ENCODE data around the gene NT5DC4.

Gene NT5DC4

DNA sequence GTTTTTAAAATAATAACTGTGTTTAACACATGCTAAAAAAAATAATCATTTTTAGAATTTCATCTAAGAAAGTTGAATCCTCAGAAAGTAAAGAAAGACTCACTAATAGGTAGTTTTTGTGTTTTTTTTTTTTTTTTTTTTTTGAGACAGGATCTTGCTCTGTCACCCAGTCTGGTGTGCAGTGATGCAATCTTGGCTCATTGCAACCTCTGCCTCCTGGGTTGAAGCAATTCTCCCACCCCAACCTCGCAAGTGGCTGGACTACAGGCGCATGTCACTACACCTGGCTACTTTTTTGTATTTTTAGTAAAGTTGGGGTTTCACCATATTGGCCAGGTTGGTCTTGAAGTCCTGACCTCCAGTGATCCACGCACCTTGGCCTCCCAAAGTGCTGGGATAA lies 36.4 kb downstream of the NT5DC4 start:
- peak; percentile 39 for DNase-seq

DNA sequence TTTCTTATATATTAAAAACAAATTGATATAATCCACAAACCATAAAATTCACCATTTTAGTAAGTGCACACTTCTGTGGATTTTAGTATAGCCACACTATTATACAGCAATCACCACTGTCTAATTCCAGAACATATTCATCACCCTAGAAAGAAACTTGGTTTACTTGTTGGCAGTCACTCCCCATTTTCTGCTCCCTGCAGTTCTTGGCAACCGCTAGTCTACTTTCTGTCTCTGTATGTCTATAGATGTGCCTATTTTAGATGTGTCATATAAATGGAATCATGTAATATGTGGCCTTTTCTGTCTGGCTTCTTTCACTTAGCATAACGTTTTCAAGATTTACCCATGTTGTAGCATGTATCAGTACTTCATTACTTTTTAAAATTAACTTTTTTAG lies 37.9 kb downstream of the NT5DC4 start:
- DNase-seq = no peak

DNA sequence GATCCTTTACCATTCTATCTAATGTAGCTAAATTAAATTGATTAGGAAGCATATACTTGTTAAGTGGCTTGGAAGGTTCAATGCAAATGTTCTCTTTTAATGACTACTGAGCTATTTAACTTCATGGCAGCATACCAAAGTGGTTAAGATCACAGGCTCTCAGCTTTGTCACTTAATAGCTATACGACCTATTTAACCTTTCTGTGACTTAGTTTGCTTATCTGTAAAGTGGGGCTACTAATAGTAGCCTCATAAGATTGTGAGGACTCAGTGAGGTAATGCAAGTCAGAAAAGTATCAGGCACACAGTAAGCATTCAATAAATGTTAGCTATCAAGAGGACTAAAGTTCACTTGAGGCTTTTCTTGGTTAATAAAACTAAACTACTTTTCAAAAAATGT lies 39.3 kb downstream of the NT5DC4 start:
- no peak for DNase-seq

DNA sequence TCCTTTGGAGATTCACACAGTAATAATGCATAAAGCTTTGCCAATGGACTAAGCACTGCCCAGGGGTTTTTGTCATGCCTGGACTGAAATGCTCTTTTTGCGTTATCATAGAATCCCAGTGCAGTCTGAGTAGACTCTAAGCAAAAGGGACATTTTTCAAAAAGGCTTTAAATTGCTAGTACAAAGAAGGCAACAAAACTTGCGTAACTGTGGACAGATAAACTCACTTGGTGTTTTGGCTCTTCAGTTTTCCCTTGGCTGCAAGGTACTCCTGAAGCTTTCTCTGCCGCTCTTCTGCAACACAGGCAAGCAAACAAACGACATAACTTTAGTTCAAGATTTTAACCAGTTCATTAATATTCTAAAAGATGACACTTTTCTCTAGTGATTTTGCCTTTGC lies 41.5 kb downstream of the NT5DC4 start:
- no peak for DNase-seq

DNA sequence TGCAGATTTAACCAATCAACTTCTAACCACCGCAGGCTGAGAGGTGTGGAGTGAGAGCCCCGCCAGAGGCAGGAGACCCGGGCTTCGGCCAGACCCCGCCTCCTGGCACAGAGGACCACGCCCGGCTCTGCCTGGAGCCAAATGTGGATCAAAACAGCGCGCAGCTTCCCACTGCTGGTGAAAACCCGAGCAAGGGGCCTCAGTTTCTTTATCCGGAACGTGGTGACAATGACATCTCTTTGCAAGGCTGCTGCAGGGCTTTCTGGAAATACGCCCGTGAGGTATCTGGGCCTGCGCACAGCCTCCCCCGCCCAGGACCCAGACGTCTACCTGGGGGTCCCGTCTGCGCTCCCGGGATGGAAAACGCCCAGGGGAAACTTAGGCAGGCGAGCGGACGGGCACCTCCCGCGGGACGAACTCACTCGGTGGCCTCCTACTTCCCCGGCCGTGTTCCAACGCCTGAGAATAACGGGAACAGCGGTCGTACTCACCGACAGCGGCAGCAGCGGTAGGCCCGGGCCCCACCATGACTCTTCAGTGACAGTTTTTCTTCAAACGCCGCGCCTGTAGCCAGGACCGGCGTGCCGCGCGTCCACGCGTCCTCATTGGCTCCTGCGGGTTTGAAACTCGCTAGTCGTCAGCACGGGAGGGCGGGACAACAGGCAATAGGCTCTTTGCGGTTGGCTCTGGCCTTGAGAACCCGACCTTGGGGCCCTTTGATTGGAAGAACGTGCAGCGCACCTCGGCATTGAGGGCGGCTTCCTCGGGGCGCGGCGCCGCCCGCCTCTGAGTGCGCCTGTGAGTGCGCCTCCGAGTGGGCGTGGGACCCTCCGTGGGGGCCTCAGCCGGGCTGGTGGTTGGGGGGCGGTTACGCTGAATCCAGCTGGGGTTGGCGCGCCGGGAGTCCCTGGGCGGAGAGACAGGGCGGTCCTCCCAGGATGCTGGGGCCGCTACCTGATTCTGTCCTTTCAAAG lies 43.5 kb downstream of the NT5DC4 start, which contains the start of gene CKAP2L:
Gene CKAP2L, minus strand, starts transcription at position 539 of the 974 bp plus-strand sequence. Its CDS starts 11 bp downstream, at position 528.
- DNase-seq = peak; percentile 95

DNA sequence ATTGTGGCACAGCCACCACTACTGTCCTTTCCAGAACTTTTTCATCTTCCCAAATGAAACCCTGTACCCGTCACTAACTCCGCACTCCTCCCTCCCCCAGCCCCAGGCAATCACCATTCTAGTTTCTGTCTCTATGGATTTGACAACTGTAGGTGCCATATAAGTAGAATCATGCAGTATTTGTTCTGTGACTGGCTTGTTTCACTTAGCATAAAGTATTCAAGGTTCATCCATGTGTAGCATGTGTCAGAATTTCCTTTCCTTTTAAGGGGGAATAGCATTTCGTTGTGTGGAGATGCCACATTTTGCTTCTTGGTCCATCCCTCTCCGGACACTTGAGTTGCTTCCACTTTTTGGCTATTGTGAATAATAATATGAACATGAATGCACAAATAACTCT lies 44.4 kb downstream of the NT5DC4 start:
- DNase-seq = no peak

DNA sequence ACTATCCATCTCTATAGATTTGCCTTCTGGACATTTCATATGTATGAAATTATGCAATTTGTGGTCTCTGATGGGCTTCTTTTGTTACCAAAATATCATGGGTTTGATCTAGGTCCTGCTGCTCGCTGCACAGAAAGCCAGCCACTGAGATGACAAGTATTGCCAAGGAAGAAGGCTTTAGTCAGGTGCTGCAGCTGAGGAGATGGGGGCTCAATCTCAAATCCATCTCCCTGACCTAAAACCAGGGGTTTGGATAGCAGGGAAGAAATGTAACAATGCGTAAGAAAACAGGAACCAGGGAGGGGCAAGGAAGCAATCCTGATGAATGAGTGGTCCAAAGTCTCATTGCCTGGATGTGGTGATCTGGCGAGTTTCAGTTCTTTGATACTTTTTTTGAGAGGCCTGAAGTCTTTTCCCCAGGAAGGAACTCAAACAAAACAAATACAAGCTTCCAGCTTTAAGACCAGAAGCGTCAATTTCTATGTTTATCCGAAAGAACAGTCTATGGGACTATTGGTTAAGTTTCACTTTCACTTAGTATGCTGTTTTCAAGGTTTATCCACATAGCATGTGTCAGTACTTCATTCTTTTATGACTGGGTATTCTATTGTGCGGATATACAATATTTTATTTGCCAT lies 47.0 kb downstream of the NT5DC4 start:
- DNase-seq = no peak

DNA sequence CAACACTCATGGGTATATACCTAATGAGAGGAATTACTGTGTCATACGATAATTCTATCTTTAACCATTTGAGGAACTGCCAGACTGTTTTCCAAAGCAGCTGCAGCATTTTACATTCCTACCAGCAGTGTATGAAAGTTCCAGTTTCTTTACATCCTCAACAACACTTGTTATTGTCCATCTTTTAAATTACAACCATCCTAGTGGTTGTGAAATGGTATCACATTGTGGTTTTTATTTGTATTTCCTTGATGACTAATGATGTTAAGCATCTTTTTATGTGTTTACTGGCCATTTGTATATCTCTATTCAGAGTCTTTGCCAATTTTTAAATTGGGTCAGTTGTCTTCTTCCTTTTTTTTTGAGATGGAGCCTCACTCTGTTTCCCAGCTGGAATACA lies 47.6 kb downstream of the NT5DC4 start:
- DNase-seq = no peak

DNA sequence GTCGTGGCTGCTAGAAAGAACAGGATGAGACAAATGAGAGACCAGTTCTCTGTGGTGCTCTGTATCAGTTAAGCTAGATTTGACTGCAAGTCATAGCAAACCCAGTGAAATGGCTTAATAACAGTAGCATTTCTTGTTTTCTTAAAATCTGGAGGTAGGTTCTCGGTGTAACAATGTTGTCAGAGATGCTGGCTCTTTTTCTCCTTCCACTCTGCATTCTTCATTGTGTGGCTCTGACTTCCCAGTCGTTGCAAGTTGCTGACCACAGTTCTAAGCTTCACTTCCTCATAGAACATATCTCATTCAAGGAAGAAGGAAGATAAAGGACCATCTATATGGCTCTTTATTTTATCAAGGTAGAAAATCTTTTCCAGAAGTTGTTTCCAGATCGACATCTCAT lies 51.5 kb downstream of the NT5DC4 start:
- DNase-seq = no peak

DNA sequence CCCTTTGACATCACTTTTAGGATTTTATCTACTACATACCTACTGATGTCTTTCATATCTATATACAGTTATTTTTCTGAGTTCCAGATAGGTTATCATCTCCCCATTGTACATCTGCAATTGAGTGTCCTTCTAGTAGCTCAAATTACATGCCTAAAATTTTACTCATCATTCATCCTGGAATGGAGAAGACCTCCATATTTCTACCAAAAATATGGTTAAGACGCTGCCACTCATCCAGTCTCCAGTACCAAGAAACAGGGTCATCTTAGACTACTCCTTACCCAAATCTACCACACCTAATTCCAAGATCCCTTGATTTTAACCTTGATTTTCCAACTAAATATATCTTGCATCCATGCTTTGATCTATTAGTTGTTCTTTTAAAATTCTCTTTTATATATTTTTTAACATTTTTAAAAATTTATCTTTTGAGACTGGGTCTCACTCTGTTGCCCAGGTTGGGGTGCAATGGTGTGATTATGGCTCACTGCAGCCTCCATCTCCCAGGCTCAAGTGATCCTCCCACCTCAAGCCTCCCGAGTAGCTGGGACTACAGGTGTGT lies 52.2 kb downstream of the NT5DC4 start:
- DNase-seq = no peak

DNA sequence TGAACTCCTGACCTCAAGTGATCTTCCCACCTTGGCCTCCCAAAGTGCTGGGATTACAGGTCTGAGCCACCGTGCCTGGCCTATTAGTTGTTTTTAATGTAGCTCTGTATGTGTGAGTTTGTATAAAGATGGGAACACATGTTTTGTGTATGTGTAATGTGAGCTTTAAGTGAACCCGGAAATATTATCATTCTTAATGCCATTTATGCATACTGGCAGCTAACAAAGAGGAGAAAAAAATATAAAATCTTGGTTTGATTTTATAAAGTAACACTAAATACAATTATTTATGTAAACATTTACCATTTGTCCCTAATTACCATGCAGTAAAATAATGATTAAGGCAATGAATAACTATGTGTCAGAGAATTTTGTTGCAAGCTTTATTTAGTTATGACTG lies 52.7 kb downstream of the NT5DC4 start:
- DNase-seq = no peak

DNA sequence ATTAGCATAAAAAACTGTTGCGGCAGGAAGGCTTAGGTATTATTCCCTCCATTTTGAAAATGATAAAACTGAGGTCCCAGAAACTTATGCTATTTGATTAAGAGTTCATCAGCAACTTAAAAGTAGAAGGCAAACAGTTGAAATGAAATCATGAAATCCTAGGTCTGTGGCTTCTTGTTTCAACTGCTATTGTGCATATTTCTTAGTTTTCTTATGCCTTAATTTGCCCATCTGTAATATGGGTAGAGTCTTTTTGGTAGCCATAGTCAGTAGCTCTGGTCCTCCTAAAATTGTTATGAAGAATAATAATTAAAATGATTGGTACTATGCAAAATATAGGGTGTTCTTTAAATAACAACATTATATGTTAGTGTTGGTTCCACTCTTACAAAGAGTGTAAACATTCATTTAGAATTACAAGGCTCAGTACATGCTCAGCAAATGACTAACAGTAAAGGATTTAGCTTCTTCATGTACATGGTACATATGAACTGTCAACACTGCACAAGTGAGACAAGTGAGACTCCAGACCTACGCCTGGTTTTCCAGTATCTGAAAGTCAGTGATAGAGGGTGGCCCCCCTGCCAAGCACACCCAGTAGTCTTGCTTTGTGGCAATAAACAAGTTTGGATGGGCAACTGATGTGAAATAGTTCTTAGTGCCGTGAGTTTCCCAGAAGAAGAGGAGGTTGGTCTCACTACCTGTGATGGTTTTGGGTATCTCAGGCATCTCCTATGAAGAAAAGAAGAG lies 53.9 kb downstream of the NT5DC4 start:
- no peak for DNase-seq

DNA sequence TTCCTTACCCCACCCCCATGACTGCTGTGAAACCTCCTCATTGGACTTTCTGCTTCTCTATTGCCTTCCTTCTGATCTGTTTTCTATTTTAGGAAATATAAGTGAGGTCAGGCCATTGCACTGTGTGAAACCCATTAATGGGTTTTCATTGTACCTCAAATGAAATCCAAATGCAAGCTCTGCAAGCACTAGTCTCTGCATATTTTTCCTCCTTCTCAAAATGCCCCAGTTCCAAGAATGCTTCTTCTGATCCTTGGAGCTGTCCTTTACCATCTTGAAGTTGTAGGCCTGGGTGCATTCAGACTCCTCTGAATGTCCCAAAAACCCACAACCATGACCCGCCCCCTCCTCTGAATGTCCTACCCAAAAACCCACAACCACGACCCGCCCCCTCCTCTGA lies 55.3 kb downstream of the NT5DC4 start:
- no peak for DNase-seq

DNA sequence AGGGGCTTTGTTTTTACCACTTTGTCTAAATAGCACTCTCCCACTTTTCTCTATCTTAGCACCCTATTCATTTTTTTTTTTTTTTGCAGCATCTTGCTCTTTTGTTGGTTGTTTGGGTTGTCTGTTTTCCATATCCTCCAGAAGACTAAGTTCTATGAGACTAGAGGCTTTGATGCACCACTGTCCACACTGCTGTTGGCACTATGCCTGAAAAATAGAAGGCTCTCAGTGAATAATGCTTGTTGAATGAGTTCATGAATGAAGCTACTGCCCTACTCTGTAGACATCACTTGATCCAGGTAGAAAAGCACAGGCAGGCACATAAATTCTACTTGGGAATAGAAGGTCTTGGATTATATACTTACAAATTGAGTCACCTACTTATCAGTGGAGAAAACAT lies 56.2 kb downstream of the NT5DC4 start:
- DNase-seq = no peak

DNA sequence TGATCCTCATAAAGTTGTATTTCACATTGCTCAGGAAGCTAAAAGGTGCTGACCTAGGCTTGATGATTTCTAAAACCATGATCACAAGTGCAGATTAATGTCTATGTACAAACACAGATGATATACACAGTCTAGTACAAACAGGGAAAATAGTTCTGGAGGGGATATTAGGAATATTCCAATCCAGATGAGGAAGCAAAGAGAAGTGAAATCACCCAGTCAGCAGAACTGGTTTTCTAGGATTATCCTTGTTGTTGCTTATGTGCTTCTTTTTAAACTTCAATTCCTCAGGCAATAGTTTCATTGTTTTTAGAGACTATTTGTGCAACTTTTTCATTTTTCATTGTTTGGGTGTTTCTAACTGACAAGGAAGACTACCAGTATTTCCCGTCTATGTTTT lies 58.8 kb downstream of the NT5DC4 start:
- DNase-seq = no peak

DNA sequence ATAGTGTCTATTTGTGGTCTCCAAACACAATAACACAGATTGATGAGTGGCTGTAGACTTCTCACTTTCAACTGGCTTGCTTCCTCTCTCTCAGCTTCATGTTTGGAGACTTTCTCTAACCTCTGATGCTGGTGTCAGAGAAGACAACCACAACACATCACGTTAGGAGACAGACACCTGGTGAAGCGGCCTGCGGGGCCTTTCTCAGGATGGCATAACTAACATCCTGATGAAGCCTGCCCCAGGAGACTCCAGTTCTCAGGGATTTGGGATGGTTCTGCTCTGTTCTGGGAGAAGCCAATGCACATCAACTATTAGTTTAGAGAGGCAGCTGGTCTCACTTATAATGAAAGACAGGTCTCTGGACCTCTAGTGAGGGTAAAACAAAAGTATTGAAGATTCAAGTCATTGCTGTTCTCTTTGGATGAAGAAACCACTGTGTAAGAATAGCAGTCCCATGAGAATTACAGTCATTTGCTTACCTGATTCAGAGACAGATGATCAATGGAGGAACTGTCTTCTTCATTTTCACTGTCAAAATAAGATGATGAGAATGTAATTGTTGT lies 61.5 kb downstream of the NT5DC4 start:
- no peak for DNase-seq

DNA sequence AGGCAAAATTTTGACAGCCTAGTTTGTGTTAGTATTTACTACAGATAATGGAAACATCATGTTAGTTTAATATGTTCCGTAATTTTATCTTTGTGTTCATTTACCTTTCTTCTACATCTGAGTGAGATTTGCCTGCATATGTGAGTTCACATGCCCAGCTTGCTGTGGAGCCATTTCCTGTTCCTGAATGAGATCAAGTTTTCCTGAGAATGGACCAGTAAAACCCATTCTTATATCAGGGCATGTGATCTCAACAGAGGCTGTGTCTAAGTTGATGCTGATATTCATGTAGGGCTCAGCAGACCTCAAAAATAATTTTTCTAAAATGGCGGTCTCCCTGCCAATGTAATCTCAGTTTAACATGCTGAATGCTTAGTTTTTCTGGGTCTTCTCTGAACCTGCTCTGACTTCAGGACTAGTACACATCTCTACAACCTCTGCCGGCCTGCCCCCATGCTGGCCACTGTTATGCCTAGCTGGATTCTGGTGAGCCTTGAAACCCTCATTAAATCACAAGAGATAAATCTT lies 62.4 kb downstream of the NT5DC4 start:
- DNase-seq = no peak

DNA sequence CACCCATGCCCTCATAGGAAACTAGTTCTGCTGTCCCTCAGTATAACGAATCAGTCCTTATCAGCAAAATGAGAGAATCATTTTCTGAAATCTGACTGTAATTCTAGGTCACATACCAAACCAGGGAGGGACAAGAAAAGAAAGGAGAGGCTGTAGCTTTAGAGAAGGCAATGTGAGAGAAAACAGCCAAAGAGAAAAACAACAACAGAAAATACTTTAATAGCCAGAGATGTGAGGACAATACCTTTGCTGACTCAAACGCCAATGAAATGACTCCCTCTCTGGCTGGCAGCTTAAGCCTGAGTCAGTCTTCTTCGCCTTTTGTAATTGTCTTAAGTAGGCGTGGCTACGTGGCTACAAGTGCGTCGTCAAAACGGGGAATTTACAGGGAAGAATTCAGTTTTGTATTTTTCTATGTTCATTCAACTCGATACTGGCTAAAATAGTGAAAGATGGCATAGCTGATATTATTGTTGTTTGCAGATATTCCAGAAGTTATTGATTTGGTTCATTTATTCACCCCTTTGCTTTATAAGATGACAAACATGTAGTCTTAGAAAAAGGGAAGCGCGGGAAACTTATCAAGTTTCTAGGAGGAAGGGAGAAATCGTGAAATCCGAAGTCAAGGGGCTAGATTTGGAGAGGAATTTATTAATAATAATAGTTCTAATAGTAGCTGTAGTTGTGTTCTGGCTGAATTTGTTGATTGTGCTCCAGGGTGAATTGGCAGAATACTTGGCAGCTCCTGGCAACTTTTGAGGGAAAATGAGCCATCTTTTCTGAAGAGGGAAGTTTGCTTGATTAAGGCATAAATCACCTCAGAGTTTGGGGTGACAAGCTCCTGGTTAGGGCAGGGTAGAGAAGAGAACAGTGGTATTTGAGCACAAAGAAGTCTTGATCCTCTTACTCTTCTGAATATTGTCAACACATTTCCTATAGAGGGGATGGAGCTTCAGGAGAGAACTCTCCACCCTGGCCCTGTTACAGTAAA lies 63.7 kb downstream of the NT5DC4 start, which contains the start of gene IL1A:
Gene IL1A, minus strand, starts transcription at position 295 of the 991 bp plus-strand sequence. CDS start 723 bp downstream, outside the sequence.
- peak; percentile 41 for DNase-seq

DNA sequence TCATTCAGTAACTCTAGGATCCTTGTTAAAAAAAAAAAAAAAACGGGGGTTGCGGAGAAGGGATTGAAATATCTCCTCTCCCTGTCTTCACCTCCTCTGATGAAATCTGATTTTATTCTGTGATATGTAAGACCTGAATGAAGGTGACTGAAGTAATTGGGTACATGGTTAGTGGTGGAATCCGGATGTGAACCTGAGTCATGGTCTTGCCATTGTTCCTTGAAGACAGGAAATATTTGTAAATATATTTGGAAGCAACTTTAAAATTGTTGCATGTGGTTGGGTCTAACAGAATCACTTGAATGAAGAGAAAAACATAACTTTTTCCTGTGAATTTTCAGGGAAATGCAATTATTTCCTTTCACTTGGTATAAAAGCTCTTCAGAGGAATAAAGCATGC lies 66.5 kb downstream of the NT5DC4 start:
- no peak for DNase-seq

DNA sequence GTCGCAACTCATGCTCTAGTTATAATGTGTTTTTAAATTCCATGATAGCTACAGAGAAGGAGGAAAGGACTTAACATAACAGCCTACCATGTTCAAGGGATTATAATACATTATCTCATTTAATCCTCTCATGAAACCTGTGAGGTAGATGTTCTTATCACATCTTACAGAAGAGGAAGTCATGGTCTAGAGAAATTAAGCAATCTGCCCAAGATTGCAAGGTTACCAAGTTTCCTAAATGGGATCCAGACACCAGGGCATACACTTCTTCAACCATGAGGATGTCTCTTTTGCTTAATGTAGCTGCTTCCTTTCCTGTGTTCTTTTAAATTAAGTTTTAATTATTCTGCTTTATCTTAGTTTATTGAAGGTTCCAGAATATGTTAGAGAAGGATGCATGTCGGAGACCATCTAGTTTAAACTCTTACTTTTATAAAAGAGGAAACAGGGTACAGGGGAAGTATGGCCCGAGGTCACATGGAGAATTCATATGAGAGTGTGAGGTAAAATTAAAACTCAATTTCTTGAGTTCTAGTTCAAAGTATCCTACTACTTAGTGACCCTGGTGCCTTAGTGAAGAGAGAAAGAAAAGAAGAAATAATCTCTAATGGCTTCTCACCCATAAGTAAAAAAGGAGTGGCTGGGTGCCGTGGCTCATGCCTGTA lies 67.0 kb downstream of the NT5DC4 start:
- DNase-seq = no peak

DNA sequence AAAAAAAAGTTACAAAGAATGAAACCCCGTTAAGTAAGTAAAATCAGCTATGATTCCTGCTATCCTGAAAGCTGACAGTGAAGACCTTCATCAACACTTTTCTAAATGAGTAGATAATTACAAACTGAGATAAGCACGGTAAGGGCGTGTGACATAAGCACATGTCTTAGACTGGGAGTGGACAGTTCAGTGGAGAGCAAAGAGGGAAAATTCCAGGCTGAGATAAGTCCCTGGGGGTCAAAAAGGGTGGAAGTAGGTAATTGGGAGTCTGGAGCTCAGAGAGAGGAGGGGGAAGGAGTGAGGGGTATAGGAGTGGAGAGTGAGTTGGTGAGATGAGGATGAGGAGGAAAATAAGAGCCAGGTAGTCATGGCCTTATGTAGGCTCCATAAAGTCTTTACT lies 67.8 kb downstream of the NT5DC4 start:
- no peak for DNase-seq

All from CD4-positive, alpha-beta T cell treated with Interferon gamma for 1 hour (primary cell).